ENCODE measurements around the gene SEC14L3.

SEC14L3 gene

DNA sequence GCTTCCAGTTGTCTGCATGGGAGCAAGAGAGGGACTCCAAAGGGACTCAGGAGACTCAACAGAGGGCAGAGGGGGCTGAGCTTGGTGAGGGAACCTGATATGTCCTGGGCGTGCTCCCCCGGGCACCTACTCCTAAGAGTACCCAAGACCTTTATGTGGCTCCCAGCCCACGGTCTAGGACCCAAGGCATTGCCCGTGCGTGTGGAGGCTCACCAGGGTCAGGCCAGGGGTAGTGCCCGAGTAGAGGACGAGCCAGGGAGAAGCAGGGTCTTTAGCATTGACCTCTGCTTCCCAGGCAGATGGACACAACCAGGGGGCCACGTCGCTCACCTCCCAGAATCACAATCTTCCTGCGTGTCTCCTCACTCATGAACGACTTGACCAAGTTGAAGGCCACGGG, 20.3 kb upstream of the SEC14L3 start:
- H3K4me3 ChIP-seq (ENCODE audit: low read depth, low read length) = no peak overlapping the region
- TF ChIP-seq, protein P1, sequence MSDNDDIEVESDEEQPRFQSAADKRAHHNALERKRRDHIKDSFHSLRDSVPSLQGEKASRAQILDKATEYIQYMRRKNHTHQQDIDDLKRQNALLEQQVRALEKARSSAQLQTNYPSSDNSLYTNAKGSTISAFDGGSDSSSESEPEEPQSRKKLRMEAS (IDR thresholded peaks at IDR 0.05; ENCODE audit: low read depth, low read length) = no peak
- no peak for TF ChIP-seq POLR2A (IDR thresholded peaks at IDR 0.05; ENCODE audit: extremely low read depth, insufficient read length)
- no peak for TF ChIP-seq CTCF (IDR thresholded peaks at IDR 0.05; ENCODE audit: low read depth, low read length)
- TF ChIP-seq MYC (IDR thresholded peaks at IDR 0.05; ENCODE audit: low read depth, low read length) = no peak
- DNase-seq (ENCODE audit: low read depth) = no peak

- H3K4me3 ChIP-seq (ENCODE audit: low read depth, low read length) = no peak overlapping the region
- no peak for DNase-seq (ENCODE audit: low read depth)
- TF ChIP-seq POLR2A (IDR thresholded peaks at IDR 0.05; ENCODE audit: extremely low read depth, insufficient read length) = no peak
- TF ChIP-seq CTCF (IDR thresholded peaks at IDR 0.05; ENCODE audit: low read depth, low read length) = no peak
These were observed 19.6 kb upstream of the SEC14L3 start for GRCh38 chr22:30491381-30491780.

DNA sequence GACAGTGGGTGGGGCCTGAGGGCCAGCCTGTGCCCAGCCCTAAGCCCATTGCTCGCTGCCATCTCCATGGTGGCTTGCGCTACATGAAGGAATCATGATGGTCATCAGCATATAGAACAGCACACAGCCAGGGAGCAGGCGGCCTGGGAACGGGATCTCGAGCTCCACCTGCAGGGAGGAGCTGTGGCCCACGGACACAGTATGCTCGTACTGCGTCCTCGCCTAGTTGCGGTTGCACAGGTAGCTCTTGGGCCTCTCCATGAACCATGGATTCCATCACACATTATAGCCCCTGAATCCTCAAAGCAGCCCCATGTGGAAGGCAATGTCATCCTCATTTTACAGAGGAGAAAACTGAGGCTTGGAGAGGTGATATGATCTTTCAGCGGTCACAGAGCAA, 18.6 kb upstream of the SEC14L3 start:
- no peak for DNase-seq (ENCODE audit: low read depth)
- no peak overlapping the region for H3K4me3 ChIP-seq (ENCODE audit: low read depth, low read length)
- TF ChIP-seq CTCF (IDR thresholded peaks at IDR 0.05; ENCODE audit: low read depth, low read length) (no peak), MYC (IDR thresholded peaks at IDR 0.05; ENCODE audit: low read depth, low read length) (no peak), POLR2A (IDR thresholded peaks at IDR 0.05; ENCODE audit: extremely low read depth, insufficient read length) (no peak)
- TF ChIP-seq, protein P1 (IDR thresholded peaks at IDR 0.05; ENCODE audit: low read depth, low read length) = no peak

GRCh38 chr22:30488121-30488520, 16.3 kb upstream of the SEC14L3 start:
- no peak for DNase-seq (ENCODE audit: low read depth)
- no peak for TF ChIP-seq POLR2A (IDR thresholded peaks at IDR 0.05; ENCODE audit: extremely low read depth, insufficient read length)
- TF ChIP-seq CTCF (IDR thresholded peaks at IDR 0.05; ENCODE audit: low read depth, low read length) = no peak
- TF ChIP-seq, protein P1 (IDR thresholded peaks at IDR 0.05; ENCODE audit: low read depth, low read length) = no peak
- no peak for TF ChIP-seq MYC (IDR thresholded peaks at IDR 0.05; ENCODE audit: low read depth, low read length)
- no peak overlapping the region for H3K4me3 ChIP-seq (ENCODE audit: low read depth, low read length)

DNA sequence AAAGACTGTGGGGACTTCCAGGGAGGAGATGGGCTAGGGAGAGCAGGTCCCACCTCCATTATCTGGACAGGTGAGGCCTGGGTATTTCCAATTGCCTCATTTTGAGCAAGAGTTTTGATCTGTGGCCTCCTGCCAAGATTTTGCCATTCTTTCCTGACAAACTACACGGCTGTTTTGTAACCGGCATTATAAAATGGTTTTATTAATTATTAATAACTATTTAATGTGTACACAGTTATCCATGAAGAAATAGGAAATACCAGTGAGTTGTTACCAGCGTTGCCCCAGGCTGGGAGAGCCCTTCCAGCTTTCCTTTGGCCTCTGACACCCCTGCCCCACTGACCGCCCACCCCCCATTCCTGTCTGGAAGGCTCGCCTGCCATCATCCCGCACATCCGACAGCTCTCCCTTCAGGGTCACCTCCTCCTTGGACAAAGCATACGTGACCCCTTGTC, 14.9 kb upstream of the SEC14L3 start:
- DNase-seq (ENCODE audit: low read depth) = no peak
- H3K4me3 ChIP-seq (ENCODE audit: low read depth, low read length) = no peak overlapping the region
- TF ChIP-seq POLR2A (IDR thresholded peaks at IDR 0.05; ENCODE audit: extremely low read depth, insufficient read length) = no peak
- TF ChIP-seq MYC (IDR thresholded peaks at IDR 0.05; ENCODE audit: low read depth, low read length) = no peak
- TF ChIP-seq, protein P1 (IDR thresholded peaks at IDR 0.05; ENCODE audit: low read depth, low read length) = no peak
- TF ChIP-seq CTCF (IDR thresholded peaks at IDR 0.05; ENCODE audit: low read depth, low read length) = no peak

DNA sequence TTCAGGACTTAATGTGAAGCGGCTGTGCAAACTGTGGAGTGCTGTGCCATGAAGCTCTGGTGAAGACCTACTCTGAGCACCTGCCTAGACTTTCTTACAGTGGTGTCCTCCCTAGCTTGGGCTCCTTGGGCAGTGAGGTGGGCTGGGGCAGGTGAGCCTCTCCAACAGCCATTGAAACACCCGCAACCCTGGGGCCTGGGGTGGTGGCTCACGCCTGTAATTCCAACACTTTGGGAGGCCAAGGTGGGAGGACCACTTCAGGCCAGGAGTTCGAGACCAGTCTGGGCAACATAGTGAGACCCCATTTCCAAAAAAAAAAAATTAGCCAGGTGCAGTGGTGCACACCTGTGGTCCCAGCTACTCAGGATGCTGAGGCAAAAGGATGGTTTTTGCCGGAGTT, 14.3 kb upstream of the SEC14L3 start:
- no peak overlapping the region for H3K4me3 ChIP-seq (ENCODE audit: low read depth, low read length)

More for the DNA sequence above, 14.3 kb upstream of the SEC14L3 start:
- no peak for DNase-seq (ENCODE audit: low read depth)
- TF ChIP-seq MYC (IDR thresholded peaks at IDR 0.05; ENCODE audit: low read depth, low read length) = no peak
- no peak for TF ChIP-seq POLR2A (IDR thresholded peaks at IDR 0.05; ENCODE audit: extremely low read depth, insufficient read length)
